Measurements from ENCODE around the gene ABCB1. TPM values are rescaled to one million over a fixed set of nuclear protein-coding genes. Genes with fewer than 3 reads are reported as not detected.

ABCB1 gene
- total RNA-seq, 2 experiments from 2014 or later = 10.6 to 12.2 TPM

GRCh38 chr7:87625101-87625500 lies 24.4 kb upstream of the ABCB1 start:
- Histone ChIP-seq H3K4me1 (ENCODE audit: insufficient read depth, low read length) (peaks cover 18% of the 10 kb centered on the region), H3K27ac (ENCODE audit: low read depth in 1 of 2, low read length in 2 of 2) (no peak overlapping the region), H3K9me3 (ENCODE audit: control insufficient read depth in 1 of 2, insufficient read depth in 1 of 2, low read length in 2 of 2) (peaks cover 0 to 13% of the 10 kb centered on the region in 2 experiments), H3K4me3 (ENCODE audit: low read length) (no peak overlapping the region), H3K27me3 (ENCODE audit: control insufficient read depth in 1 of 2, insufficient read depth in 2 of 2, low read length in 2 of 2) (peaks cover 8 to 11% of the 10 kb centered on the region in 2 experiments), H3K36me3 (ENCODE audit: insufficient read depth, low read length) (no peaks in the 10 kb centered on the region)
- ChIA-PET CTCF (no interaction called here), POLR2A (no interaction called here)
- Mint-ChIP-seq H3K4me1 (ENCODE audit: low read depth) (peaks cover 18% of the 10 kb centered on the region), H3K4me3 (no peak overlapping the region), H3K27ac (no peak overlapping the region), H3K9me3 (no peaks in the 10 kb centered on the region), H3K27me3 (peaks cover 14% of the 10 kb centered on the region), H3K36me3 (ENCODE audit: low read depth) (no peaks in the 10 kb centered on the region)
- intact Hi-C loops (cut with DNase I, micrococcal nuclease) = loop anchor here in 1 of 2 experiments (5.0 kb wide), 1 partner anchor 252 kb away; the partner anchor contains the start of genes DBF4 and SLC25A40
- TF ChIP-seq CTCF (IDR thresholded peaks at IDR 0.05) = no peak
- ATAC-seq (ENCODE audit: poor library complexity) = no peak
- DNase-seq = no peak

- Mint-ChIP-seq H3K4me1 (ENCODE audit: low read depth) (peaks cover 18% of the 10 kb centered on the region), H3K9me3 (no peaks in the 10 kb centered on the region), H3K27me3 (peaks cover 14% of the 10 kb centered on the region), H3K4me3 (no peak overlapping the region), H3K36me3 (ENCODE audit: low read depth) (no peaks in the 10 kb centered on the region), H3K27ac (no peak overlapping the region)
- ChIA-PET POLR2A (no interaction called here), CTCF (no interaction called here)
- TF ChIP-seq CTCF (IDR thresholded peaks at IDR 0.05) = no peak
- Histone ChIP-seq H3K9me3 (ENCODE audit: control insufficient read depth in 1 of 2, insufficient read depth in 1 of 2, low read length in 2 of 2) (peaks cover 0 to 12% of the 10 kb centered on the region in 2 experiments), H3K27me3 (ENCODE audit: control insufficient read depth in 1 of 2, insufficient read depth in 2 of 2, low read length in 2 of 2) (peaks cover 8 to 10% of the 10 kb centered on the region in 2 experiments), H3K27ac (ENCODE audit: low read depth in 1 of 2, low read length in 2 of 2) (no peak overlapping the region), H3K36me3 (ENCODE audit: insufficient read depth, low read length) (no peaks in the 10 kb centered on the region), H3K4me1 (ENCODE audit: insufficient read depth, low read length) (peaks cover 18% of the 10 kb centered on the region), H3K4me3 (ENCODE audit: low read length) (no peak overlapping the region)
- intact Hi-C loops (cut with DNase I, micrococcal nuclease) = loop anchor here (5.0 kb wide), 2 partner anchors 253 to 277 kb away; partner anchors contain the start of genes CROT (in 1 of the 2), DBF4 (in 1 of the 2) and SLC25A40 (in 1 of the 2)
- ATAC-seq (ENCODE audit: poor library complexity) = no peak
- DNase-seq = no peak
These were observed 23.9 kb upstream of the ABCB1 start for GRCh38 chr7:87624628-87625027.

GRCh38 chr7:87615197-87615596 lies 14.5 kb upstream of the ABCB1 start:
- Mint-ChIP-seq H3K4me3 (no peak overlapping the region), H3K4me1 (ENCODE audit: low read depth) (no peaks in the 10 kb centered on the region), H3K36me3 (ENCODE audit: low read depth) (no peaks in the 10 kb centered on the region), H3K27me3 (peaks cover 34% of the 10 kb centered on the region), H3K27ac (no peak overlapping the region), H3K9me3 (no peaks in the 10 kb centered on the region)
- H3K4me3 ChIP-seq (ENCODE audit: low read length) = no peak overlapping the region
- ChIA-PET POLR2A (interaction anchor here (0.6 kb wide), 1 partner anchor 414 kb away, joined by 3 read pairs; no protein-coding TSS in a partner anchor), CTCF (no interaction called here)
- no peak for DNase-seq
- H3K36me3 ChIP-seq (ENCODE audit: insufficient read depth, low read length) = no peaks in the 10 kb centered on the region
- peaks cover 3 to 7% of the 10 kb centered on the region in 2 experiments for H3K27me3 ChIP-seq (ENCODE audit: control insufficient read depth in 1 of 2, insufficient read depth in 2 of 2, low read length in 2 of 2)
- intact Hi-C loops (cut with DNase I, micrococcal nuclease) = no loop called here
- H3K27ac ChIP-seq (ENCODE audit: low read depth in 1 of 2, low read length in 2 of 2) = no peak overlapping the region
- no peak for ATAC-seq (ENCODE audit: poor library complexity)
- no peaks in the 10 kb centered on the region for H3K9me3 ChIP-seq (ENCODE audit: control insufficient read depth in 1 of 2, insufficient read depth in 1 of 2, low read length in 2 of 2)
- no peak for TF ChIP-seq CTCF (IDR thresholded peaks at IDR 0.05)
- no peaks in the 10 kb centered on the region for H3K4me1 ChIP-seq (ENCODE audit: insufficient read depth, low read length)
